HL-60 (cell line): ENCODE results near the gene FCN3.

Experiments used
- DNase-seq, 2 experiments: peaks; one replicate each; pipeline ENCODE4 v3.0.0-alpha.2; 2010 to 2020; ENCODE audit warnings: low read depth in 1 of 2, low spot score in 1 of 2
- H3K27ac ChIP-seq: fragments of 250-450 bp; sonication (Bioruptor Pico); replicated peaks from 2 replicates; pipeline ENCODE4 v1.5.1; 2020; ENCODE audit warnings: mild to moderate bottlenecking, moderate library complexity
- H3K27me3 ChIP-seq: fragments of 250-450 bp; sonication (Bioruptor Pico); 2 replicates; pipeline ENCODE4 v1.5.1; 2021; ENCODE audit warnings: mild to moderate bottlenecking, moderate library complexity; ENCODE audit not compliant: insufficient read depth, poor library complexity, severe bottlenecking
- H3K4me3 ChIP-seq: replicated peaks from 2 replicates; pipeline ENCODE4 v1.5.1; 2011; ENCODE audit warnings: mild to moderate bottlenecking, control low read depth, low read length; ENCODE audit not compliant: insufficient read depth
- CTCF ChIP-seq: IDR thresholded peaks from one replicate; pipeline ENCODE4 v1.5.1; 2011; ENCODE audit warnings: low read length, control low read depth, inconsistent platforms; ENCODE audit not compliant: insufficient read depth
- GABPA ChIP-seq: IDR thresholded peaks from 2 replicates; pipeline ENCODE4 v1.6.1; 2012; ENCODE audit warnings: low read depth
- POLR2AphosphoS5 ChIP-seq: IDR thresholded peaks from 2 replicates; pipeline ENCODE4 v1.6.1; 2012; ENCODE audit warnings: low read depth
- REST ChIP-seq: IDR thresholded peaks from 2 replicates; pipeline ENCODE4 v1.6.1; 2012; ENCODE audit warnings: low read depth; ENCODE audit not compliant: insufficient replicate concordance
- SPI1 ChIP-seq: IDR thresholded peaks from 2 replicates; pipeline ENCODE4 v1.6.1; 2012; ENCODE audit warnings: low read depth, mild to moderate bottlenecking, borderline replicate concordance

Gene FCN3

GRCh38 chr1:27333717-27334279, 40.8 kb downstream of the FCN3 start:
- H3K27ac ChIP-seq, result no peak overlapping the region
- H3K27me3 ChIP-seq, result no peaks in the 10 kb centered on the region
- DNase-seq, result no peak
- no peak overlapping the region for H3K4me3 ChIP-seq
- TF ChIP-seq POLR2AphosphoS5, result peak; percentile 25; the same call in 1 of the 2 replicates
- TF ChIP-seq REST, result no peak

DNA sequence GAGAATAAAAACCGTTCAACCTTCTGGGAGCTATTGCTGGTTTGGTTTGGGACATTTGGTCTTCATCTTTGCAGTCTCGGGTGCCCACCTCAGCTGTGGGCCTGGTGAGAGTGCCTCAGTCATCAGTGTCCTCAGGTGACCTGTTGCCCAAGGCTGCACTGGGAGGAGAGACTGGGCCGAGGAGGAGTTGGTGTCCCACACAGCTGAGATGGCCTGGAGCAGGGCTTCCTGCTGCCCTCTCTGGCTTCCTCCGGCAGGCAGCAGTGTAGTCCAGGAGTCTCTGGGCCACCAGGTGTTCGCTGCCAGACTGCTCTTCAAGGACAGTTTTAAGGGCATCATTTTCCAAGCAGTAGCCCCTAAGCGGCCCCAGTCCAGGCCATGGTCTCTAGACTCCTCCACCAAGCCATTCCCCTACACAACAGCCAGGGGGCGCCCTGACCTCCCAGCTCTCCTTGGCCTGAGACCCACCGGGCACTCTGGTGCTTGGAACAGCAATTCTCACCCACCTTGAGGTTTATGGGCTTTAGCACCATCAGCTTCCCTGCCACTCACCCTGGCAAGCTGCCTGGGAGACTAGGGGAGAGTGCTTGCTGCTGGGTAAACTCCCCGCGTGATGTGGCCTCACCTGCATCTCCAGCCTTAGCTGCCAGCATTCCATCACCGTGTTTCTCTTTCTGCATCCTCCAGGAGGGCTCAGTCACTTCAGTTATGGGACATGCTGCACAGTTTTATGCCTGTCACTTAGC, 41.9 kb downstream of the FCN3 start:
- H3K27me3 ChIP-seq, result no peaks in the 10 kb centered on the region
- no peak for TF ChIP-seq SPI1
- TF ChIP-seq CTCF, result peak; percentile 70
- peak in 1 of 2 experiments; percentile 54 for DNase-seq
- H3K27ac ChIP-seq, result no peak overlapping the region
- no peak overlapping the region for H3K4me3 ChIP-seq

DNA sequence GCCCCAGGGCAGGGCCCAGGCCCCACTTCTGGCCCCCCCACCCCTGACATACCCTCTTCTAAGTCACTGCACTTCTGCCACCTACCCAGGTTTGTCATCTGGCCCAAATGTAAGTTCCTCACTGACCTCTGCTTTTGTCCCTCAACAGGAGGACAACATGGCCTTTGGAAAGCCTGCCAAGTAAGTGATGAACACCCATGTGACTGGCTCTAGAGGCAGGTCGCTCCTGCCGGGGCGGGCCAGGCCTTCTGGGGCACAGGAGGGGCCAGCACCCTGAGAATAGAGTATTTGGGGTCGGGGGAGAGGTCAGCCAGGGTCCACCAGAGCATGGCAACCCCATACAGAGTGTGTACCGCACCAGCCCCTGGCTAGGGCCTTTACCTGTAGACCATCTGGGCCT, 42.7 kb downstream of the FCN3 start:
- H3K27ac ChIP-seq, result no peak overlapping the region
- DNase-seq, result no peak
- no peak overlapping the region for H3K4me3 ChIP-seq
- H3K27me3 ChIP-seq, result no peaks in the 10 kb centered on the region
- TF ChIP-seq GABPA (no peak), SPI1 (no peak), CTCF (no peak), POLR2AphosphoS5 (no peak)

DNA sequence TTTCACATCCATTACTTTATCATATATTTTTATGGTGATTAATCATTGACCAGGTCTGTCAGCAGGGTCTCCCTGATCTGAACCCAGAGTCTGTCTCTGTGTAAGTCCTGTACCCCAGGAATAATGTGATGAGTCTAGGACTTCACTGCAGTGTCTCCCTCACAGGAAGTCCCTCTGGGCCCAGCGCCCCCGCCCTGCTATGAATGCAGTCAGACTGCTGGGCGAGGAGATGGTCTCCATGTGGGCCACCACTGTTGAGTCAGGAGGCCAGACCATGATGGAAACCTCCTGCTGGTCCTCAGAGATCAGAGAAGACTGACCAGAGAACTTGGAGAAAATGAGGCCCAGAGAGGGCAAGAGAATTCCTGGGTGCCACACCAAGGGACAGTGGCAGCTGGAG, 43.2 kb downstream of the FCN3 start:
- no peak for DNase-seq
- H3K27ac ChIP-seq, result no peak overlapping the region
- TF ChIP-seq SPI1 (no peak), CTCF (no peak), REST (no peak), POLR2AphosphoS5 (no peak), GABPA (no peak)
- H3K27me3 ChIP-seq, result no peaks in the 10 kb centered on the region
- H3K4me3 ChIP-seq, result no peak overlapping the region
